Measurements from ENCODE around the gene NRROS.

Gene NRROS

DNA sequence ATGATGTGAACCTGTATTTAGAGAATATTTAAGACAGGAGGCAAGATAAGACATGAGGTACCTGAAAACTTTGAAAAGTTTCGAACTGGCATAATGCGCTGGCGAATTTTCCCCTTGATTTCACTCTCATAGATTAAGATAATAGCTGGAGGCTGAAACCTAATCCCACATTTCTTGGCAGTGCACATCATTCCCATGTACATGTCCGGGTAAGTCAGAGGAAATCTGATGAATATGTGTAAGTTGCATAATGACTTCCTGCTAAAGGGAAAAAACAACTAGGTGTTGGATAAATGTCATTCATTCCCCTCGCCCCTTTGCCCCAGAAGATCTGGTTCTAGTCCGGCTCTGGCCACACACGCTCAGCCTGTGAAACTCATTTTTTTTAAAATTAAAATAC, 69.0 kb downstream of the NRROS start:
- Histone ChIP-seq H3K27ac (ENCODE audit: low read depth, low read length) (no peak overlapping the region), H3K9ac (ENCODE audit: low read depth, low read length) (no peak overlapping the region)

More for the DNA sequence above, 69.0 kb downstream of the NRROS start:
- Histone ChIP-seq H3K4me1 (ENCODE audit: control insufficient read depth, insufficient read depth, low read length) (0 out of 2 replicates have a peak, but pooled peaks cover 4% of the 10 kb centered on the region), H3K4me3 (ENCODE audit: low read depth, low read length) (no peak overlapping the region), H3K27me3 (ENCODE audit: control insufficient read depth, insufficient read depth, low read length) (no peaks in the 10 kb centered on the region; the same call in 1 of the 2 replicates), H3K9me3 (ENCODE audit: control insufficient read depth, insufficient read depth, low read length) (no peaks in the 10 kb centered on the region), H3K36me3 (ENCODE audit: control insufficient read depth, insufficient read depth, low read length) (no peaks in the 10 kb centered on the region)
